SK-N-SH treated with all-trans-retinoic acid at 6 μM for 48 hours (cell line): ENCODE results near the gene RNF111.

Experiments used
- ATAC-seq: fragments of 200-7000 bp; cut with Tn5 transposase; 3 replicates; pipeline ENCODE4 v1.9.1; 2020; ENCODE audit warnings: mild to moderate bottlenecking, moderate library complexity
- ARNTL ChIP-seq: fragments of 450-650 bp; formaldehyde crosslinking; IDR thresholded peaks from 2 replicates; pipeline ENCODE4 v1.5.0; 2020; ENCODE audit warnings: low read depth, mild to moderate bottlenecking, moderate library complexity, borderline replicate concordance
- CREB5 ChIP-seq: fragments of 250-450 bp; sonication (Bioruptor Pico); IDR thresholded peaks from 2 replicates; pipeline ENCODE4 v1.5.1; 2020; ENCODE audit warnings: low read depth, mild to moderate bottlenecking, moderate library complexity
- CSDC2 ChIP-seq: fragments of 250-450 bp; sonication (Bioruptor Pico); IDR thresholded peaks from 2 replicates; pipeline ENCODE4 v1.5.0; 2020; ENCODE audit warnings: mild to moderate bottlenecking, moderate library complexity
- CSRNP3 ChIP-seq: fragments of 250-450 bp; sonication (Bioruptor Pico); IDR thresholded peaks from 2 replicates; pipeline ENCODE4 v1.5.1; 2021; ENCODE audit warnings: mild to moderate bottlenecking, moderate library complexity
- ESRRG ChIP-seq: fragments of 250-450 bp; sonication (Bioruptor Pico); IDR thresholded peaks from 2 replicates; pipeline ENCODE4 v1.6.1; 2021; ENCODE audit warnings: mild to moderate bottlenecking
- GLIS3 ChIP-seq: fragments of 250-450 bp; sonication (Bioruptor Pico); IDR thresholded peaks from 2 replicates; pipeline ENCODE4 v1.5.0; 2020; ENCODE audit warnings: mild to moderate bottlenecking, moderate library complexity
- ISL1 ChIP-seq: fragments of 250-450 bp; sonication (Bioruptor Pico); IDR thresholded peaks from 2 replicates; pipeline ENCODE4 v2.1.2; 2022; ENCODE audit warnings: mild to moderate bottlenecking, moderate library complexity
- OSR1 ChIP-seq: fragments of 250-450 bp; sonication (Bioruptor Pico); IDR thresholded peaks from 2 replicates; pipeline ENCODE4 v1.8.0; 2022; ENCODE audit warnings: moderate library complexity, mild to moderate bottlenecking, inconsistent platforms
- PPARA ChIP-seq: fragments of 250-450 bp; sonication (Bioruptor Pico); IDR thresholded peaks from 2 replicates; pipeline ENCODE4 v1.5.0; 2020; ENCODE audit warnings: mild to moderate bottlenecking, borderline replicate concordance
- TCF4 ChIP-seq: fragments of 250-450 bp; sonication (Bioruptor Pico); IDR thresholded peaks from 2 replicates; pipeline ENCODE4 v1.8.0; 2021; ENCODE audit warnings: mild to moderate bottlenecking, moderate library complexity, borderline replicate concordance
- TOX ChIP-seq: fragments of 250-450 bp; sonication (Bioruptor Pico); IDR thresholded peaks from 2 replicates; pipeline ENCODE4 v1.8.0; 2021; ENCODE audit warnings: mild to moderate bottlenecking, moderate library complexity, borderline replicate concordance
- TSHZ2 ChIP-seq: fragments of 250-450 bp; sonication (Bioruptor Pico); IDR thresholded peaks from 2 replicates; pipeline ENCODE4 v1.5.0; 2020; ENCODE audit warnings: mild to moderate bottlenecking, moderate library complexity
- ZFP3 ChIP-seq: fragments of 250-450 bp; sonication (Bioruptor Pico); IDR thresholded peaks from 2 replicates; pipeline ENCODE4 v1.5.0; 2020; ENCODE audit warnings: mild to moderate bottlenecking, moderate library complexity
- ZFP30 ChIP-seq: fragments of 450-650 bp; formaldehyde crosslinking; IDR thresholded peaks from 2 replicates; pipeline ENCODE4 v1.5.0; 2022; ENCODE audit warnings: mild to moderate bottlenecking, moderate library complexity
- ZNF565 ChIP-seq: fragments of 450-650 bp; formaldehyde crosslinking; conservative IDR thresholded peaks from 2 replicates; pipeline ENCODE4 v1.5.0; 2020; ENCODE audit warnings: low read depth, mild to moderate bottlenecking, moderate library complexity
- ZNF70 ChIP-seq: fragments of 450-650 bp; formaldehyde crosslinking; IDR thresholded peaks from 2 replicates; pipeline ENCODE4 v1.5.0; 2020; ENCODE audit warnings: mild to moderate bottlenecking, moderate library complexity
- ZNF8 ChIP-seq: fragments of 450-650 bp; formaldehyde crosslinking; IDR thresholded peaks from 2 replicates; pipeline ENCODE4 v1.5.0; 2020; ENCODE audit warnings: mild to moderate bottlenecking, moderate library complexity
- TF ChIP-seq, protein P1 (sequence below): fragments of 250-450 bp; sonication (Bioruptor Pico); IDR thresholded peaks from 2 replicates; pipeline ENCODE4 v1.8.0; 2021; ENCODE audit warnings: low read depth, mild to moderate bottlenecking, moderate library complexity, borderline replicate concordance
- TF ChIP-seq, protein P2 (sequence below): fragments of 250-450 bp; sonication (Bioruptor Pico); IDR thresholded peaks from 2 replicates; pipeline ENCODE4 v1.8.0; 2020; ENCODE audit warnings: mild to moderate bottlenecking, moderate library complexity, borderline replicate concordance

RNF111 gene

GRCh38 chr15:58987036-58987435, 427 bp upstream of the RNF111 start (continued):
- TF ChIP-seq TCF4 (CRISPR knock-in tag) (no peak), CSDC2 (CRISPR knock-in tag) (no peak), ESRRG (CRISPR knock-in tag) (no peak), ISL1 (CRISPR knock-in tag) (no peak), CREB5 (CRISPR knock-in tag) (no peak), OSR1 (no peak), GLIS3 (CRISPR knock-in tag) (no peak)

DNA sequence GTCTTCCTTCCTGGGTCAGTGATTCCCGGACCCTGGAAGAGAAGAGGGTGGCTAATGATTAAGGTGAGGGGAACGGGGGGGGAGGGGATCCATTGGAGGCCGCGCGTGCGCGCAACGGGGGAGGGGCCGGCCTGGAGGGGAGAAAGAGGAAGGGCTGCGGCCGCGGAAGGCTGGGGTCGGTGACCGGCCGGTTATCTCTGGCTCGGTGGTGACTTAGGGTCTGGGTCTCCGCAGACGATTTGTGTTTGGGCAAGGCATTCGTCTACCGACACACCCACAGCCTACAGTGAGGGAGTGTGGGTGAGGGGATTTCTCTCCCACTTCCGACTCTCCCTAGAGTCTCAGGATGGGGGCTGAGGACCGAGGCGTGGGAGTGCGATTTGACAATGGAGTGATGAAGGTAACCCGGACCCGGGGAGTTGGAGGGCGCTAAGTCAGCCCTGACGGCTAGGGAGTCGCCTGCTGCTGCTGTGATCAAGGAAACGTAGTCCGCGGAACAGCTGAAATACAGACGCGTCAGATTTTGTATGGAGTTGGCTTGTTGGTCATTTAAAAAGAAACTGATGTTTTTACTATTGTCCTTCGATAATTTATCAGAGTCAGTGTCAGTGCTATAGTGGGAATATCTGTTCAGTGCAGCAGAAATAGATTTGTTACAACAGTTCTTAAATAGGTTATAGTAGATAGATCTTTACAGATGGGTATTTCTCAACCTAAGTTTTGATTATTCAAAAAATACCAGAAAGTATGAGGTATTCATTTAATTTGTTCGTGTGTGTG, 733 bp downstream of the RNF111 start:
- TF ChIP-seq, protein P1, sequence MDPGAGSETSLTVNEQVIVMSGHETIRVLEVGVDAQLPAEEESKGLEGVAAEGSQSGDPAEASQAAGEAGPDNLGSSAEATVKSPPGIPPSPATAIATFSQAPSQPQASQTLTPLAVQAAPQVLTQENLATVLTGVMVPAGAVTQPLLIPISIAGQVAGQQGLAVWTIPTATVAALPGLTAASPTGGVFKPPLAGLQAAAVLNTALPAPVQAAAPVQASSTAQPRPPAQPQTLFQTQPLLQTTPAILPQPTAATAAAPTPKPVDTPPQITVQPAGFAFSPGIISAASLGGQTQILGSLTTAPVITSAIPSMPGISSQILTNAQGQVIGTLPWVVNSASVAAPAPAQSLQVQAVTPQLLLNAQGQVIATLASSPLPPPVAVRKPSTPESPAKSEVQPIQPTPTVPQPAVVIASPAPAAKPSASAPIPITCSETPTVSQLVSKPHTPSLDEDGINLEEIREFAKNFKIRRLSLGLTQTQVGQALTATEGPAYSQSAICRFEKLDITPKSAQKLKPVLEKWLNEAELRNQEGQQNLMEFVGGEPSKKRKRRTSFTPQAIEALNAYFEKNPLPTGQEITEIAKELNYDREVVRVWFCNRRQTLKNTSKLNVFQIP, result no peak
- TF ChIP-seq CSDC2 (CRISPR knock-in tag) (no peak), OSR1 (no peak), TSHZ2 (CRISPR knock-in tag) (no peak), ZNF70 (CRISPR knock-in tag) (no peak), ZNF8 (CRISPR knock-in tag) (no peak), PPARA (no peak), ZNF565 (CRISPR knock-in tag) (no peak)
- TF ChIP-seq, protein P2, sequence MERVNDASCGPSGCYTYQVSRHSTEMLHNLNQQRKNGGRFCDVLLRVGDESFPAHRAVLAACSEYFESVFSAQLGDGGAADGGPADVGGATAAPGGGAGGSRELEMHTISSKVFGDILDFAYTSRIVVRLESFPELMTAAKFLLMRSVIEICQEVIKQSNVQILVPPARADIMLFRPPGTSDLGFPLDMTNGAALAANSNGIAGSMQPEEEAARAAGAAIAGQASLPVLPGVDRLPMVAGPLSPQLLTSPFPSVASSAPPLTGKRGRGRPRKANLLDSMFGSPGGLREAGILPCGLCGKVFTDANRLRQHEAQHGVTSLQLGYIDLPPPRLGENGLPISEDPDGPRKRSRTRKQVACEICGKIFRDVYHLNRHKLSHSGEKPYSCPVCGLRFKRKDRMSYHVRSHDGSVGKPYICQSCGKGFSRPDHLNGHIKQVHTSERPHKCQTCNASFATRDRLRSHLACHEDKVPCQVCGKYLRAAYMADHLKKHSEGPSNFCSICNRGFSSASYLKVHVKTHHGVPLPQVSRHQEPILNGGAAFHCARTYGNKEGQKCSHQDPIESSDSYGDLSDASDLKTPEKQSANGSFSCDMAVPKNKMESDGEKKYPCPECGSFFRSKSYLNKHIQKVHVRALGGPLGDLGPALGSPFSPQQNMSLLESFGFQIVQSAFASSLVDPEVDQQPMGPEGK, result no peak
- ATAC-seq, result peak; percentile 83

DNA sequence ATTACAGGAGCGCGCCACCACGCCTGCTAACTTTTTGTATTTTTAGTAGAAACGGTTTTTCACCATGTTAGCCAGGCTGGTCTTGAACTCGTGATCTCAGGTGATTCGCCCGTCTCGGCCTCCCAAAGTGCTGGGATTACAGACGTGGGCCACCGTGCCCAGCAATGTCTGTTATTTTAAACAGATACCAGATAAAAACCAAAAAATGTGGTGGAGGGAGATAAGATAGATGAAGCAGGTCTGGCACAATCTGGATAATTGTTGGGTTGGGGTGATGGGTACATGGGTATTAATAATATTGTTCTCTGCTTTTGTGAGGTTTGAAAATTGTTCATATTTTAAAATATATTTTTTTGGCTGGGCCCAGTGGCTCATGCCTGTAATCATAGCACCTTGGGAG, 4.7 kb downstream of the RNF111 start:
- ATAC-seq, result no peak
- TF ChIP-seq CREB5 (CRISPR knock-in tag), result no peak
- no peak for TF ChIP-seq CSRNP3
- TF ChIP-seq ARNTL (CRISPR knock-in tag), result no peak
- no peak for TF ChIP-seq ZFP30 (CRISPR knock-in tag)
- TF ChIP-seq TSHZ2 (CRISPR knock-in tag), result no peak
- no peak for TF ChIP-seq TOX
- TF ChIP-seq OSR1, result no peak
- no peak for TF ChIP-seq CSDC2 (CRISPR knock-in tag)
- no peak for TF ChIP-seq ZFP3 (CRISPR knock-in tag)
- no peak for TF ChIP-seq ZNF70 (CRISPR knock-in tag)
